Measurements from ENCODE around the gene CCDC12. TPM values are rescaled to one million over a fixed set of nuclear protein-coding genes. Genes with fewer than 3 reads are reported as not detected.

CCDC12 gene
- total and polyA plus RNA-seq, 12 donors = 33.2 to 145 (median 70.0) TPM

DNA sequence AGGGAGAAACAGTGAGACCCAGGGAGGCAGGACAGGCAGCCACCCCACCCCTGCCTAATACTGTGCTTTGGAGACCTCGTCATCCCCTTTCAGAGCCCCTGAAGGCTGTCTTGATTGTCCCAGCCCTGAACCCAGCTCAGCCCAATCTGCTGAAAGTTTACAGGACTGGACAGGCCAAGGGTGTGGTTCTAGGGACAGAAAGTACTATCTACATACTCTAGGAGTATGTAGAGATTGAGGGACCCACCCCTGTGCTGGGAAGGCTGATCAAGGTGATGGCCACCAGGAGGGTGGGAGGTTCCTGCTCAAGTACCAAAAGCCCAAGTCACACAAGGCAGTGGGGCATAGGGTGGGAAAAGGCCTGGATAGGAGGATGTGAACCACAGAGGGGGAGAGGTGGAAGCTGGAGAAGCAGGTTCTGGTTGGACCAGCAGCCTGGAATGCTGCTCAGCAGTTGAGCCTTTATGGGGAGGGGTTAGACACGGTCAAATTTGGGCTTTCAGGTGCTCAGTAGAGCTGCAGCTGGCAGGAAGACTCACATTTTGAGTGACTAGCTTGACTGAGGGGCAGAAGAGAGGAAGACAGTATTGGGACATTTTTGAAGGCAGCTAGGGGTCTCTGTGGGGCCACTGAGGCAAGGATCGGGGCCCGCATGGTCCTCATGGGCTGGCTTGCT, 9.6 kb upstream of the CCDC12 start:
- WGBS, 4 donors = 89 to 98% (median 97%) methylated on average over 4 of the region's 4 CpGs
- H3K36me3 ChIP-seq (replicated peaks in 1 of 2) = no peaks in the 10 kb centered on the region
- H3K9me3 ChIP-seq (replicated peaks in 1 of 3) = no peaks in the 10 kb centered on the region
- no peak for DNase-seq
- TF ChIP-seq POLR2A (IDR thresholded peaks at IDR 0.05) = no peak
- TF ChIP-seq, protein P1, sequence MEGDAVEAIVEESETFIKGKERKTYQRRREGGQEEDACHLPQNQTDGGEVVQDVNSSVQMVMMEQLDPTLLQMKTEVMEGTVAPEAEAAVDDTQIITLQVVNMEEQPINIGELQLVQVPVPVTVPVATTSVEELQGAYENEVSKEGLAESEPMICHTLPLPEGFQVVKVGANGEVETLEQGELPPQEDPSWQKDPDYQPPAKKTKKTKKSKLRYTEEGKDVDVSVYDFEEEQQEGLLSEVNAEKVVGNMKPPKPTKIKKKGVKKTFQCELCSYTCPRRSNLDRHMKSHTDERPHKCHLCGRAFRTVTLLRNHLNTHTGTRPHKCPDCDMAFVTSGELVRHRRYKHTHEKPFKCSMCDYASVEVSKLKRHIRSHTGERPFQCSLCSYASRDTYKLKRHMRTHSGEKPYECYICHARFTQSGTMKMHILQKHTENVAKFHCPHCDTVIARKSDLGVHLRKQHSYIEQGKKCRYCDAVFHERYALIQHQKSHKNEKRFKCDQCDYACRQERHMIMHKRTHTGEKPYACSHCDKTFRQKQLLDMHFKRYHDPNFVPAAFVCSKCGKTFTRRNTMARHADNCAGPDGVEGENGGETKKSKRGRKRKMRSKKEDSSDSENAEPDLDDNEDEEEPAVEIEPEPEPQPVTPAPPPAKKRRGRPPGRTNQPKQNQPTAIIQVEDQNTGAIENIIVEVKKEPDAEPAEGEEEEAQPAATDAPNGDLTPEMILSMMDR (IDR thresholded peaks at IDR 0.05) = no peak
- no peaks in the 10 kb centered on the region for H3K27me3 ChIP-seq
- peaks cover 0 to 4% of the 10 kb centered on the region in 2 donors for H3K4me1 ChIP-seq (replicated peaks in 1 of 2)
- H3K27ac ChIP-seq = no peak overlapping the region
- intact Hi-C loops (cut with DNase I) = no loop called here
- no peak overlapping the region for H3K4me3 ChIP-seq

DNA sequence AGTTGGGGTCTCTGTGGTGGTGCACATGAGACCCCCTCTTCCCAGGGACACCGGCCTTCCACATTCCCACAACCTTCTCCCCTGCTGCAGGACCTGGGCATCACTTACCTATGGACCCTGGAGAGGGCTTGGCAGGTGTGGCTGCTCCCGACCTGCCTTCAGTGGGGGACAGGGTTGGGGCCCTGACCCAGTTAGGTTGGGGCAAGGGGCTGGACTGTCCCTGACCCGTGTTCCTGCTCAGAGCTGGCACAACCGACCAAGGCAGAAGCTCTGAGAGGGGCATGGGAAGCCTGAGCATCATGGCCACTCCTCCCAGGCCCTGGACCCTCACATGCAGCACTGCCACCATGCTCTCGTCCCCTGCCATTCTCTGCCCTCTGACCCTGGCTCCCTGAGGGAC, 9.0 kb upstream of the CCDC12 start:
- intact Hi-C loops (cut with DNase I) = no loop called here

DNA sequence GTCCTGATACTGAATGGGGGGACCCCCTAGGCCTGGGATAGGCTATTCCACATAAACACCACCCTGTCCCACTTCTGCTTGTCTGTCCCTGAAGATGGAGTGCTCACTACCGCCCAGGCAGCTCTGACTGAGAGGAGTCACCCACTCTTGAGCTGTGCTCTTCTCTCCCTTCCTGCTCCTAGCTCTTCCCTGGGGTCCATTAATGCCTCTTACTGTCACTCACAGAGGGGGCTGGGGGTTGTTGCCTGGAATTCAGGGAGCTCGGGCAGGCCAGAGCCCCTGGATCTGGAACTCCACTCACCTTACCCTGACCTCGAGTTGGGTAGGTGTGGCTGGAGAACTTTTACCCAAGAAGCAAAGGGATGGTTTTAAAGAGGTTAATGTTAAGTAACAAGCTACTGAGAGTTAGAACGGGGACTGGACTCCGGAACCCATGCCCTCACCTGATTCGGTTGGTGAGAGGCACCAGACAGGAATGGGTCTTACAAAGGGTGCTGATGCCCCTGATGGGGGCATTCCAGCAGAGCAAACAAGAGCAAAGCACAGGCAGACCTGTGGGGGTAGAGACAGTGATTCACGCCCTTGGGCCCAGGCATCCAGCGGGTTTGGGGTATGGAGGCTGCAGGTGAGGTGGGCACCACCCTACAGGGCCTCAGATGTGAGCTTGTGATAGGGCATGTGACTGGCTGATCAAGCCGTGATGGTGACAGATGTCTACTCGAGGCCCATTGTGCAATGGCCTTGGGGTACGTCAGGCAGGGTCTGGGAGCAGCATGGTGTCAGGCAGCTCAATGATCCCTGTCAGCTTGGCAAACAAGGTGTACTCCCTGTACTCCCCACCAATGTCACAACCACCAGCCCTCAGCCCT, 8.3 kb upstream of the CCDC12 start:
- Histone ChIP-seq H3K9me3 (replicated peaks in 1 of 3) (no peaks in the 10 kb centered on the region), H3K27me3 (no peaks in the 10 kb centered on the region), H3K4me1 (replicated peaks in 1 of 2) (peaks cover 0 to 9% of the 10 kb centered on the region in 2 donors), H3K27ac (no peak overlapping the region), H3K4me3 (no peak overlapping the region), H3K36me3 (replicated peaks in 1 of 2) (no peaks in the 10 kb centered on the region)
- no peak for DNase-seq
- intact Hi-C loops (cut with DNase I) = no loop called here
- WGBS, 4 donors = 81 to 87% (median 84%) methylated on average over 8 to 11 of the region's 11 CpGs
- TF ChIP-seq, protein P1 (IDR thresholded peaks at IDR 0.05) = no peak
- no peak for TF ChIP-seq POLR2A (IDR thresholded peaks at IDR 0.05)

More for the DNA sequence above, 9.0 kb upstream of the CCDC12 start:
- Histone ChIP-seq H3K4me3 (no peak overlapping the region), H3K36me3 (replicated peaks in 1 of 2) (no peaks in the 10 kb centered on the region), H3K27ac (no peak overlapping the region), H3K27me3 (no peaks in the 10 kb centered on the region), H3K4me1 (replicated peaks in 1 of 2) (peaks cover 0 to 8% of the 10 kb centered on the region in 2 donors), H3K9me3 (replicated peaks in 1 of 3) (no peaks in the 10 kb centered on the region)
- DNase-seq = no peak
- WGBS, 4 donors = 85 to 93% (median 92%) methylated on average over 3 to 5 of the region's 5 CpGs
- TF ChIP-seq, protein P1 (IDR thresholded peaks at IDR 0.05) = no peak

DNA sequence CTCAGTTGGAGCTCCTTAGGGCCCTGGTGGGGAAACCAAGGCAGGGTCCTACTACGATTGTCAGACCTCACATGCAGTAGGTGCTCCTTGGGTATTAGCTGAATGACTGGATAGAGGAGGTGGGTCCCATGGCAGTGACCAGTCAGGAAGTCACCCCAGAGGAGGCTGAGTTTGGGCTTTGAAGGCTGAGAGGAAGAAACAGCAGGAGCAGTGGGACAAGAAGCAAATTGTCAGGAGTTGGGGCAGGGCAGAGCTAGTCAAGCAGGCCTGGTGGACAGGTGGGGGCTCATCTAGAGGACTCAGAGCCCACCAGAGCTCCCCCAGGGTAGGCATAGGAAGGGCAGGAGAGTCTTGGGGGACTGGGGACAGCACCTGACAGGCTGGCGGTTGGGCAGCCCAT, 6.0 kb upstream of the CCDC12 start:
- no peaks in the 10 kb centered on the region for H3K36me3 ChIP-seq (replicated peaks in 1 of 2)
- 93 to 100% (median 96%) methylated on average over 2 of the region's 2 CpGs for WGBS, 4 donors
- TF ChIP-seq, protein P1 (IDR thresholded peaks at IDR 0.05) = no peak
- TF ChIP-seq POLR2A (IDR thresholded peaks at IDR 0.05) = no peak
- no peaks in the 10 kb centered on the region for H3K27me3 ChIP-seq
- H3K9me3 ChIP-seq (replicated peaks in 1 of 3) = no peaks in the 10 kb centered on the region
- no peak overlapping the region for H3K4me3 ChIP-seq
- H3K27ac ChIP-seq = no peak overlapping the region
- intact Hi-C loops (cut with DNase I) = no loop called here
- peaks cover 7 to 16% of the 10 kb centered on the region in 2 donors for H3K4me1 ChIP-seq (replicated peaks in 1 of 2)
- no peak for DNase-seq

All from adrenal gland (tissue), 12 donors.